Astrocyte (in vitro differentiated cells and primary cell): ENCODE measurements around the gene PLA2G3.

Source experiments
- EZH2 ChIP-seq: IDR thresholded peaks from 2 replicates; pipeline ENCODE4 v1.6.1; 2012; ENCODE audit warnings: mild to moderate bottlenecking, low read length, inconsistent platforms; ENCODE audit not compliant: insufficient read depth
- TF ChIP-seq, protein P1 (sequence below): IDR thresholded peaks from 2 replicates; pipeline ENCODE4 v1.5.1; 2011; ENCODE audit warnings: low read depth, mild to moderate bottlenecking, inconsistent platforms, low read length, moderate library complexity; ENCODE audit not compliant: insufficient read depth

DNA sequence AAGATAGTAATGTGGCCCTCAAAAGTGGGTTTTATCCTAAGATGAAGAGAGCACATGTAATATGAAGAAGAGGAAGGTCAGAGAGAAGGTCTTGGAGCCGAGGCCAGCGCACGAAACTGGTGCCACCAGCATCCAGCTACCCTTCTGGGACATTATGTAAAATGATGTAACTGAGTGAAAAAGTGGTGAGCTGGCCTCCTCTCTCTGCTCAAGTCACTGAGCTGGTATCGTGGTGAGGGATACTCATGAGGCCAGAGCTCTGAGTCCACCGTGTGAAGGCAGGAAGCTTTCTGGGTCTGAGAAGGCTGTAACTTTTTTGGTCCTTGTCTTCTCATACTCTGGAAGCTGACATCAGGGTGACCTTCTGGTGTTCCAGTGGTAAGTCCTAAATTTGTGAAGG, 44.7 kb upstream of the PLA2G3 start:
- TF ChIP-seq, protein P1, sequence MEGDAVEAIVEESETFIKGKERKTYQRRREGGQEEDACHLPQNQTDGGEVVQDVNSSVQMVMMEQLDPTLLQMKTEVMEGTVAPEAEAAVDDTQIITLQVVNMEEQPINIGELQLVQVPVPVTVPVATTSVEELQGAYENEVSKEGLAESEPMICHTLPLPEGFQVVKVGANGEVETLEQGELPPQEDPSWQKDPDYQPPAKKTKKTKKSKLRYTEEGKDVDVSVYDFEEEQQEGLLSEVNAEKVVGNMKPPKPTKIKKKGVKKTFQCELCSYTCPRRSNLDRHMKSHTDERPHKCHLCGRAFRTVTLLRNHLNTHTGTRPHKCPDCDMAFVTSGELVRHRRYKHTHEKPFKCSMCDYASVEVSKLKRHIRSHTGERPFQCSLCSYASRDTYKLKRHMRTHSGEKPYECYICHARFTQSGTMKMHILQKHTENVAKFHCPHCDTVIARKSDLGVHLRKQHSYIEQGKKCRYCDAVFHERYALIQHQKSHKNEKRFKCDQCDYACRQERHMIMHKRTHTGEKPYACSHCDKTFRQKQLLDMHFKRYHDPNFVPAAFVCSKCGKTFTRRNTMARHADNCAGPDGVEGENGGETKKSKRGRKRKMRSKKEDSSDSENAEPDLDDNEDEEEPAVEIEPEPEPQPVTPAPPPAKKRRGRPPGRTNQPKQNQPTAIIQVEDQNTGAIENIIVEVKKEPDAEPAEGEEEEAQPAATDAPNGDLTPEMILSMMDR = no peak
- TF ChIP-seq EZH2 = no peak
